SK-N-SH treated with all-trans-retinoic acid at 6 μM for 48 hours (cell line): Measurements from ENCODE around the gene PES1.

Experiments used
- ATAC-seq: fragments of 200-7000 bp; cut with Tn5 transposase; 3 replicates; pipeline ENCODE4 v1.9.1; 2020; ENCODE audit warnings: mild to moderate bottlenecking, moderate library complexity
- ARNTL ChIP-seq: fragments of 450-650 bp; formaldehyde crosslinking; IDR thresholded peaks from 2 replicates; pipeline ENCODE4 v1.5.0; 2020; ENCODE audit warnings: low read depth, mild to moderate bottlenecking, moderate library complexity, borderline replicate concordance
- BACH2 ChIP-seq: fragments of 250-450 bp; sonication (Bioruptor Pico); IDR thresholded peaks from 2 replicates; pipeline ENCODE4 v1.9.0; 2021; ENCODE audit warnings: mild to moderate bottlenecking, borderline replicate concordance
- CREB5 ChIP-seq: fragments of 250-450 bp; sonication (Bioruptor Pico); IDR thresholded peaks from 2 replicates; pipeline ENCODE4 v1.5.1; 2020; ENCODE audit warnings: low read depth, mild to moderate bottlenecking, moderate library complexity
- CSDC2 ChIP-seq: fragments of 250-450 bp; sonication (Bioruptor Pico); IDR thresholded peaks from 2 replicates; pipeline ENCODE4 v1.5.0; 2020; ENCODE audit warnings: mild to moderate bottlenecking, moderate library complexity
- GLIS3 ChIP-seq: fragments of 250-450 bp; sonication (Bioruptor Pico); IDR thresholded peaks from 2 replicates; pipeline ENCODE4 v1.5.0; 2020; ENCODE audit warnings: mild to moderate bottlenecking, moderate library complexity
- ISL1 ChIP-seq: fragments of 250-450 bp; sonication (Bioruptor Pico); IDR thresholded peaks from 2 replicates; pipeline ENCODE4 v2.1.2; 2022; ENCODE audit warnings: mild to moderate bottlenecking, moderate library complexity
- OSR1 ChIP-seq: fragments of 250-450 bp; sonication (Bioruptor Pico); IDR thresholded peaks from 2 replicates; pipeline ENCODE4 v1.8.0; 2022; ENCODE audit warnings: moderate library complexity, mild to moderate bottlenecking, inconsistent platforms
- TCF4 ChIP-seq: fragments of 250-450 bp; sonication (Bioruptor Pico); IDR thresholded peaks from 2 replicates; pipeline ENCODE4 v1.8.0; 2021; ENCODE audit warnings: mild to moderate bottlenecking, moderate library complexity, borderline replicate concordance
- TOX ChIP-seq: fragments of 250-450 bp; sonication (Bioruptor Pico); IDR thresholded peaks from 2 replicates; pipeline ENCODE4 v1.8.0; 2021; ENCODE audit warnings: mild to moderate bottlenecking, moderate library complexity, borderline replicate concordance
- TSHZ2 ChIP-seq: fragments of 250-450 bp; sonication (Bioruptor Pico); IDR thresholded peaks from 2 replicates; pipeline ENCODE4 v1.5.0; 2020; ENCODE audit warnings: mild to moderate bottlenecking, moderate library complexity
- ZC3H10 ChIP-seq: fragments of 250-450 bp; sonication (Bioruptor Pico); IDR thresholded peaks from 2 replicates; pipeline ENCODE4 v1.5.1; 2021; ENCODE audit warnings: mild to moderate bottlenecking, moderate library complexity
- ZFP3 ChIP-seq: fragments of 250-450 bp; sonication (Bioruptor Pico); IDR thresholded peaks from 2 replicates; pipeline ENCODE4 v1.5.0; 2020; ENCODE audit warnings: mild to moderate bottlenecking, moderate library complexity
- ZNF565 ChIP-seq: fragments of 450-650 bp; formaldehyde crosslinking; conservative IDR thresholded peaks from 2 replicates; pipeline ENCODE4 v1.5.0; 2020; ENCODE audit warnings: low read depth, mild to moderate bottlenecking, moderate library complexity
- ZNF8 ChIP-seq: fragments of 450-650 bp; formaldehyde crosslinking; IDR thresholded peaks from 2 replicates; pipeline ENCODE4 v1.5.0; 2020; ENCODE audit warnings: mild to moderate bottlenecking, moderate library complexity
- TF ChIP-seq, protein P1 (sequence below): fragments of 250-450 bp; sonication (Bioruptor Pico); IDR thresholded peaks from 2 replicates; pipeline ENCODE4 v1.8.0; 2021; ENCODE audit warnings: low read depth, mild to moderate bottlenecking, moderate library complexity, borderline replicate concordance
- TF ChIP-seq, protein P2 (sequence below): fragments of 250-450 bp; sonication (Bioruptor Pico); IDR thresholded peaks from 2 replicates; pipeline ENCODE4 v1.5.1; 2021; ENCODE audit warnings: mild to moderate bottlenecking, moderate library complexity

The PES1 gene

DNA sequence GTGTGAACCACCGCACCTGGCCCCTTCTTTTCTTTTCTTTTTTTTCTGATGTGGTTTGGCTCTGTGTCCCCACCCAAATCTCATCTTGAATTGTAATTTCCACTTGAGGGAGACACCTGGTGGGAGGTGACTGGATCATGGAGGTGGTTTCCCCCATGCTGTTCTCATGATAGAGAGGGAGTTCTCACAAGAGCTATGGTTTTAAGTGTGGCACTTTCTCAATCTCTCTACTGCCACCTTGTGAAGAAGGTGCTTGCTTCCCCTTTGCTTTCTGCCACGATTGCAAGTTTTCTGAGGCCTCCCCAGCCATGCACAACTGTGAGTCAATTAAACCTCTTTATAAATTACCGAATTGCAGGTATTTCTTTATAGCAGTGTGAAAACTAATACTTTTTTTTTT, 10.3 kb upstream of the PES1 start (continued):
- TF ChIP-seq, protein P1, sequence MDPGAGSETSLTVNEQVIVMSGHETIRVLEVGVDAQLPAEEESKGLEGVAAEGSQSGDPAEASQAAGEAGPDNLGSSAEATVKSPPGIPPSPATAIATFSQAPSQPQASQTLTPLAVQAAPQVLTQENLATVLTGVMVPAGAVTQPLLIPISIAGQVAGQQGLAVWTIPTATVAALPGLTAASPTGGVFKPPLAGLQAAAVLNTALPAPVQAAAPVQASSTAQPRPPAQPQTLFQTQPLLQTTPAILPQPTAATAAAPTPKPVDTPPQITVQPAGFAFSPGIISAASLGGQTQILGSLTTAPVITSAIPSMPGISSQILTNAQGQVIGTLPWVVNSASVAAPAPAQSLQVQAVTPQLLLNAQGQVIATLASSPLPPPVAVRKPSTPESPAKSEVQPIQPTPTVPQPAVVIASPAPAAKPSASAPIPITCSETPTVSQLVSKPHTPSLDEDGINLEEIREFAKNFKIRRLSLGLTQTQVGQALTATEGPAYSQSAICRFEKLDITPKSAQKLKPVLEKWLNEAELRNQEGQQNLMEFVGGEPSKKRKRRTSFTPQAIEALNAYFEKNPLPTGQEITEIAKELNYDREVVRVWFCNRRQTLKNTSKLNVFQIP (CRISPR knock-in tag): no peak
- TF ChIP-seq TCF4 (CRISPR knock-in tag) (no peak), ISL1 (CRISPR knock-in tag) (no peak), TOX (CRISPR knock-in tag) (no peak), BACH2 (CRISPR knock-in tag) (no peak), ZNF8 (CRISPR knock-in tag) (no peak)
- TF ChIP-seq, protein P2, sequence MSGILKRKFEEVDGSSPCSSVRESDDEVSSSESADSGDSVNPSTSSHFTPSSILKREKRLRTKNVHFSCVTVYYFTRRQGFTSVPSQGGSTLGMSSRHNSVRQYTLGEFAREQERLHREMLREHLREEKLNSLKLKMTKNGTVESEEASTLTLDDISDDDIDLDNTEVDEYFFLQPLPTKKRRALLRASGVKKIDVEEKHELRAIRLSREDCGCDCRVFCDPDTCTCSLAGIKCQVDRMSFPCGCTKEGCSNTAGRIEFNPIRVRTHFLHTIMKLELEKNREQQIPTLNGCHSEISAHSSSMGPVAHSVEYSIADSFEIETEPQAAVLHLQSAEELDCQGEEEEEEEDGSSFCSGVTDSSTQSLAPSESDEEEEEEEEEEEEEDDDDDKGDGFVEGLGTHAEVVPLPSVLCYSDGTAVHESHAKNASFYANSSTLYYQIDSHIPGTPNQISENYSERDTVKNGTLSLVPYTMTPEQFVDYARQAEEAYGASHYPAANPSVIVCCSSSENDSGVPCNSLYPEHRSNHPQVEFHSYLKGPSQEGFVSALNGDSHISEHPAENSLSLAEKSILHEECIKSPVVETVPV: no peak

- TF ChIP-seq ZC3H10 (CRISPR knock-in tag) (no peak), CREB5 (no peak)
- ATAC-seq: no peak
These were observed 9.8 kb upstream of the PES1 start for GRCh38 chr22:30601464-30601863.

- TF ChIP-seq TSHZ2 (CRISPR knock-in tag): no peak
- TF ChIP-seq, protein P1 (CRISPR knock-in tag): no peak
- TF ChIP-seq OSR1 (CRISPR knock-in tag): no peak
- no peak for TF ChIP-seq ZFP3 (CRISPR knock-in tag)
- ATAC-seq: no peak
These were observed 9.2 kb upstream of the PES1 start for GRCh38 chr22:30600921-30601320.

DNA sequence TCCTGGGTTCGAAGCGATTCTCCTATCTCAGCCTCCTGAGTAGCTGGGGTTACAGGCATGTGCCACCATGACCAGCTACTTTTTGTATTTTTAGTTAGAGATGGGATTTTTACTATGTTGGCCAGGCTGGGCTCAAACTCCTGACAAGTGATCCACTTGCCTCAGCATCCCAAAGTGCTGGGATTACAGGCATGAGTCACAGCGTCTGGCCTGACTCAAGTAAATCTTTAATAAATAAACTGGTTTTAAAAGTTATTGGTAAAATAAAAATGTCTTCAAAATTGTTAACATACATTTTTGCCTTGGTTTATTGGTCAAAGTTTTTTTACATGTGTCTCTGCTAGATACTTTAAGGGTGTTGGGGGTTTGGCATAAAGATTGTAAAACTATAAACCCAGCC, 7.3 kb upstream of the PES1 start:
- ATAC-seq: no peak
- TF ChIP-seq CSDC2 (CRISPR knock-in tag) (no peak), GLIS3 (CRISPR knock-in tag) (no peak)
- TF ChIP-seq, protein P1 (CRISPR knock-in tag): no peak
- TF ChIP-seq, all 23 proteins: peak for 0

- ATAC-seq: no peak
- no peak for TF ChIP-seq ZNF8 (CRISPR knock-in tag)
- no peak for TF ChIP-seq ZNF565 (CRISPR knock-in tag)
- TF ChIP-seq TOX (CRISPR knock-in tag): no peak
- no peak for TF ChIP-seq ARNTL (CRISPR knock-in tag)
These were observed 5.2 kb upstream of the PES1 start for GRCh38 chr22:30596886-30597285.
